HPDE6-E6E7 (cell line): Measurements from ENCODE around the gene ZNF536.

Experiments used
- DNase-seq: peaks from one replicate; pipeline ENCODE4 v3.0.0; 2011; ENCODE audit warnings: missing footprints; ENCODE audit errors: extremely low spot score

The ZNF536 gene

DNA sequence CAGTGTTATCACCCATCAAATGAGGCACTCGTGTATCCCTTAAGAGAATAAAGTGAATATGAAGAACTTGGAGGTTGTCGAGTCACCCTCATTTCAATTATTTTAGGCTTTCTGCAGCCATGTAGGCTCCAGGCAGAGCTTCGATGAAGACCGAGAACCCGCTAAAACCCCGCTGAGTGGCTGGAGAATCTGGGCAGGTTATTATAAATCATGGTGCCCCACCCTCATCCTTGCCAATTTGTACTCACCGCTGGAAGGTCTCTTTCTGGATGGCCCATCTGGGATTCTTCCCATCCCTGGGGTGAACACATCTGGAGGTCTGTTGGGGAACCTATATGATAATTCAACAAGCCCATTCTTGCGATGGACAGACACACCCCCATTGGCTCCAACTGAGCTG is 190.8 kb downstream of the ZNF536 start:
- no peak for DNase-seq

DNA sequence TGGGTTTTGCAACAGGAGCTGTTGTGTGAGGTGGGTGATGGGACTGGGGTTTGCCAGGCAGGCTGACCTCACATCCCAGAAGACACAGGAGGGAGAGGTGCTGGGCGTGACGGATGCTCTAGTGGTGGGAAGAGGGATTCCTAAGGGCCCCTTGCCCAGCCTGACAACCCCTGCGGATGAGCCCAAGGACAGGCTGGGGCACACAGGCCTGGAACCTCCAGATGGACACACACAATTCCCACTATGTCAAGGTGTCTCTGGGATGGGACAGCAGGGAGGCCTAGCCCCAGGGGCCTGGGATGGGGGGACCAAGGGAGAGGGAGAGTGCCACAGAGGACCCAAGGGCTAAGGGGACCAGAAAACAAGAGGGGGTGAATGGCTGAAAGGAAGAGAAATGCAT is 191.5 kb downstream of the ZNF536 start:
- no peak for DNase-seq

DNA sequence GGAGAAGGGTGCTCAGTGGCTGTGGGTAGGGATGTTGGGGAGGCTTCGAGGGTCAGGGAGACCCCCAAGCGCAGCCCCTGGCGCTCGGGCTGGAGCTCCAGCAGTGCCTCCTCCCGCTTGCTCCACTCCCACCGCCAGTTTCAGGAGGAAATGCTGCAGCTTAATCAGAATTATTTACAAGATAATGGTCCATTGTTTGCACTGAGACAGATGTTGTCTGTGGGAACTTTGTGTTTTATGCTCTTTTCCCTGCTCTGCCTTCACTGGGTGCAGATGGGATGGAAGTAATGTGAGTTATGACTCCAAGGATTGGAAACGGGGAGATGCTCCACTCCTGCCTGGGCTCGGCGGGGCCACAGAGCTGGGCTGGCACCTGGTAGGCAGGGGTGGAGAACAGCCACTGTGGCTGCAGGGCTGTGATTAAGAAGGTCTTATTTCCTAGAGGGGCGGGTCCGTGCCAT is 192.4 kb downstream of the ZNF536 start:
- DNase-seq: no peak

DNA sequence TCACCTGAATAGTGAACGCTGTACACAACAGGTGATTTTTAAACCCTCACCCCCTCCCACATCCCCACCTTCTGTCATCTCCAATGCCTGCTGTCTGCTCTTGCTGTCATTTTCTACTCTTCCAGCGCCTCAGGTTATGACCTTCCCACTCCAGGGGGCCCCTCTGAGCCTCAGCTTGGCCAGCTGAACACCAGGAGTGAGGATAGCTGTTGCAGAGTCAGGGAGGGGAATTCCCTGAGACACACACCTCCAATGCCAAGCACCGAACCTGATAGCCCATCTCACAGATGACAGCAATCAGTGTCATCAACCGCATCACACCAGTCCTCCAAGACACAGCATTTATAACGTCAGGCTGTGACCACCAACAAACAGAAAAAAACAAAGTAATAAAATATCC is 193.5 kb downstream of the ZNF536 start:
- DNase-seq: no peak

DNA sequence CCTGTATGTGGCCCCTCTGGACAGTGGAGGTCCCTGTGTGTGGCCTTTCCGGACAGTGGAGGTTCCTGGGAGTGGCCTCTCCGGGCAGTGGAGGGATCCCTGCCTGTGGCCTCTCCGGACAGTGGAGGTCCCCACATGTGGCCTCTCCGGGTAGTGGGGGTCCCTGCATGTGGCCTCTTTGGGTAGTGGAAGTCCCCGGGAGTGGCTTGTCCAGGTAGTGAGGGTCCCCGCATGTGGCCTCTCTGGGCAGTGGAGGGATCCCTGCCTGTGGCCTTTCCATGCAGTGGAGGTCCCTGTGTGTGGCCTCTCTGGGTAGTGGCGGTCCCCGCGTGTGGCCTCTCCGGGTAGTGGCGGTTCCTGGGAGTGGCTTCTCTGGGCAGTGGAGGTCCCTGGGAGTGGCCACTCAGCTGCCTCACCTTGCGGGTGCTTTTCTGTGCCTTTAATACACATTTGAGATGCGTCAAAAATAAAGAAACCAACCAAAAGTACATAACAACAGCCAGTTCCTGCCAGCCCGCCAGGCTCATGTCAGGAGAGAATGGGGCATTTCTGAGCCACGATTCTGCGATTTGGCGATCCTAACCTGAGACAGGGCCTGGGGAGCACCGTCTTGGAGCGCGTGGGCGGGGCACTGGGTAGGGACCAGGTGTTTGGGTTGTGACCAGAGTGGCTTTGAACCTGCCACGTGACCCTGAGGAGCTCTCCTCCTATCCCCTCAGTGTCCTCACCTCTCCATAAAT is 194.7 kb downstream of the ZNF536 start:
- no peak for DNase-seq

DNA sequence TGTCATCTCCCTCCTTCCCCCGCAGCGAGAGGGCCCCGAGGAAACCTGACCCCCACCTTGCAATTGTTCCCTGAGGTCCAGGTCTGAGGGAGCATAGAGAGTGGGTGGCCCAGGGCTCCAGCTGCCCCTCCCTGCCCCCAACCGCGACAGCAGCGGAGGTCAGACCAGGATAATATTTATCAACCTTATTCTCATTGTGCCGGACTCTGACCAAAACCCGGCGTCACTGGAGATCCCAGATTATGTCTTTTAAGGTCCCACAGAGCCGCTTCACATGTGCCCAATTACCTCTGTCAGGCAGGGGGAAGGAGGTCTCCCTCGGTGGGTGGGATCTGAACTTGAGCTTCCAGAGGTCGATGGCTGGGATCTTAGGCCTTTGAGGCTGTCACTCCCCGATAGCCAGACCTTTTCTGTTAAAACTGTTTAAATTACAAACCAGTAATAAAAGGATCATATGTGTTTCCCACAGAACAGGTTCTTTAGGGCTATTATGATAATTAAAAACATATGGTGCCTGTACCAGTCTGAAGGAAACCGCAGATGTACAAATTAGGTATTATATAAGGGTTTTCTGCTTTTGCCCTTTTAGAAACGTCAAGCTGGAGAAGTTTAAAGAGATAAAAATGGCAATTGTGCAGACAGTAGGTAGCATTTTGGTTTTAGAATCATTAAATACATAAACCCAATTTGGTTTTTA is 195.5 kb downstream of the ZNF536 start:
- DNase-seq: no peak

DNA sequence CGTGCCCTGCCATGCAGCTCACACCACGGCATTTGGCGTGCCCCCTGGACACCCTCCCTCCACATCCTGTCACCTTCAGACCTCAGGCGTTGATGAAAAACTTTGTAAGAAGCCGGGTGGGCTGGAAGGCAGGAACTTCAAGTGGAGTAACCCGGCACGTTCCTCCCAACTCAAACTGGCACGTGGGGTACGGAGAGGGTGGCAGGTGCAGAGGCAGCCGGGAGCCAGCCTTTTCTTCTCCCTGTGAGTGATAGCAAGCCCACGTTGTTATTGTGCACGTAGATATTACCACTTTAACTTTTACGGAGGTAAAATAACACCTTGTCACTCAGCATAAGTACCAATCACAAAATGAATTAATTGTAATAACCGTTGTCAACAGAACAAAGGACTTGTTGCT is 198.0 kb downstream of the ZNF536 start:
- no peak for DNase-seq

DNA sequence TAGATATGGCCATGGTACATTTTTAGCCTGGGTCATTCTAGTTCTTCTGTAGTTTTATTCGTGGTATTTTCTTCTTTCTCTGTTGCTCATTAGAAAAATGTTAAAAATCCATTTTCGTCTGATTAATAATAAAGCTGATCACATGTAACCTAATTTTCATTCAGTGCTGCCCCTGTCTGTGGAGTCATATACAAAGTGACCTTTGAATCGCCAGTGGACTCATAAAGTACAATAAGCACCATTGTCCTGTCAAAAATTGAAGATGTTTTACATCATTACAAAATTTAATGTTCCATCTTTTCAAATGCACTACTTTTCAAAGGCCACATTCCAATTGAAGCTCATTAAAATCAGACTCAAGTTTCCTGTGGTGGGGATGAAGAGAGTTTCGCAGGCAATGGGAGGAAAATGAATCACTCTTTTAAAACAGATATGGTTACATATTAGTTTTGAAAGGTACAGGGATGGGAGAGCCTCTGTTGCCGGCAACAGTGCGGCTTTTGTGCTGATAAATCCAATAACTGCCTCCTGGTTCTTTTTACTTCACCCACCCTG is 205.4 kb downstream of the ZNF536 start:
- no peak for DNase-seq

DNA sequence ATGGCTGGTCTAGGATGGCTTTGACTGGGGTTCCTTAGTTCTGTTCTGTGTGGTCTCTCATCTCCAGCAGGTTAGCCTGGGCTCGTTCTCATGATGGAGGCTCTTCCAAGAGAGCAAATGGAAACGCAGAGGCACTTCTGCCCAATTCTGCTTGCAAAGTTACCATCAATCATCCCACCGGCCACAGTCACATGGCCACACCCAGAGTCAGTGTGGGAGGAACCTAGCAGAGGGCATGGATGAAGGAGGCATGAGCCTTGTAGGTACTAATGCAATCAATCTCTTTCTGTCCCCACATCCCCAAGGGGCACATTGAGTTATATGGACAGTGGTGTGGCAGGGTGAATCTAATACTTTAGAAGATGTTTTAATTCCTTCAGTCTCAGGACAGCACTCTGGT is 207.2 kb downstream of the ZNF536 start:
- no peak for DNase-seq

DNA sequence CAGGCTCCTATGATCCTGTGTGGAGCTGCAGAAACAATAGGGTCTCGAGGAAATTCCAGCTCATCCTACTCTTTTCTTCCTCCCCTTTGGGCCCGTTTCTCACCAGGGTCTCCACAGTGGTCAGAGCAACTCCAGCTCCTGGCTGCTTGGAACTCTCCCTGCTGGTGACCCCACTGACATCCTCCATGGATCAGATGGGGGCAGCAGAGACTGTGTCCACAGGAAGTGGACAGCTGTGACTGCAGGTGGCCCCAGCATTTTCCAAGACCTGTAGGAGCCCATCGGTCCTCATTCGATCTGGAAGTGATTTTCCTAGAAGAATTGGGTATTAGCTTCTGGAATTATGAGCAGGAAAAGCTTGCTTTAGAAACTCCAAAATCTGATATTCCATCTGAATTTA is 208.5 kb downstream of the ZNF536 start:
- no peak for DNase-seq

DNA sequence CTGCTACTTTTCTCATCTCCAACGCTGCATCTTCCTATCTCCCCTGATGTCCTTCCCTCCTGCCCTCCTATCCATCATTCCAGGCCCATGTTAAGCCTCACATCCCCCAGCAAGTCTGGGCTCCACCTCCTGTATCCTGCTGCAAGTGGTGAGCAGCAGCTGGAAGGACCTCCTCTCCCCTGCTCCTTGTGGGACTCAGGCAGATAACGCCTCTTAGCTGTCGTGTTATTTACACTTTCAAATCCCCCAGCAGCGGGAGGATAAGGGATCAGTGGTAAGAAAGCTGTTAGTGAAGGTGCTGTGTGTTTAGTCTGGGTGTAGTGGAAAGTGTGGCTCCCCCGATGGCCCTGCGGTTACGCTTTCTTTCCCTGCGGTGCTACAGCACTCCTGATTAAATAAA is 211.9 kb downstream of the ZNF536 start:
- DNase-seq: no peak

DNA sequence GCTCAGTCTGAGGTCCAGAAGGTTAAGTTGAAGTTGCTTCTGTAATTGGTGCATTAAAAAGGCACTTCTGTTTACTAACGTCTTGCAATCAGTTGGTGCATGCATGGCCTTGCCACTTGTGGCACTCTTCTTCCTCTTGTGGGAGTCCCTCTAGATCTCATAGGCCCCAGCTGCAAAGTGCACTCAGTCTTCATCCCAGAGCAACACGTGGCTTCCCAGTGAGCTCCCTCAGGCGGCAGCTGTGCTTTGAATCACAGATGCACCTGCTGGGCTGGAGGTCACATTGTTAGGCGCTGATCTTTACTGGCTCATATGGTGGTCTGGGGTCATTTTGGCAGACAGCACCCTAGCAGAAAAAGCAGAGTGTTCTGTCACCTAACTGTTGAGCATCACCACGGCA is 215.7 kb downstream of the ZNF536 start:
- DNase-seq: no peak

DNA sequence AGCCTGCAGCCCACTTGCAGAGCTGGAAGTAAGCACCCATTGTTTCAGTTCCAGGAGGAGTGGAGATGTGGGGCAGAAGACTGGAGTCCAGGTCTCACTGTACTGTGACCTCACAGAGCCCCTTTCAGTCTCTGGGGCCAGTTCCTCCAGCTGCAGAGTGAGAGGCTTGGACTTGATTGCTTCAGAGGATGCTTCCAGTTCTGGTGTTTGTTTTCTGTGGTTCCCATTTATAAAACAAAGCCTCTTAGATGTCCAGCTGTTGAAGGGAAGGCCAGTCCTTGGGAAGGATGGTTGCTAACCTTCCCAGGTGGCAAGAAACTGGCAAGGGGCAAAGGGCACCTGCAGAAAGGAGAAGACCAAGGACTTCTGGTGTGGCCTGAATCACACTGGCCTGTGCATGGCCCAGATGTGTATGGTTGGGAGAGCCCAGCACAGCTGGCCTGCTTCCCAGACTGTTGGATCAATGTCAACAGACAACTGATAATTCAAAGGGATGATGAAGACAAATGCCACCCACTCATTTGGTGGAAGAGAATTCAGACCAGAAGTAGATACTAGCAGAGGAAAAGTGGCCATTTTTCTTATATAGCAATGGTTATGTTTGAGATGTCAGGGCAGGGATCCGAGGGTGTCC is 218.5 kb downstream of the ZNF536 start:
- no peak for DNase-seq

DNA sequence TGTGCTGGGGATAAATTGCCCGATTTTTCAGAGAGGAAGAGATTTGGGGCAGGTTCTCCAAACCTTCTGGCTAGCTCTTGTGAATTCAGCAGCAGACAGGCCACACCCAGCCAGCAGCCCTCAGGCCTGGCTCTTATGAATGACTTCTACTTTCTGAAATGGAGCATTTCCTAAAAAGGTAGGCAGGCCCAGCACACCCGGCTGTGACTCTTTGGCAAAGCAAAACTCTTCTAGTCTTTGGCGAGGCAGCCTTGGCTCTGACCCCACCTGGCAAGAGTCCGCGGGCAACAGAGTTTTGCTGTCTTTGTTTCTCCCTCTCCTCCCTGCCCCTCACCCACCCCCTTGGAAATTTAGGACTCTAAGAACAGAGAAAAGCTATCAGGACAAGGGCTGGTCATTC is 221.2 kb downstream of the ZNF536 start:
- no peak for DNase-seq

DNA sequence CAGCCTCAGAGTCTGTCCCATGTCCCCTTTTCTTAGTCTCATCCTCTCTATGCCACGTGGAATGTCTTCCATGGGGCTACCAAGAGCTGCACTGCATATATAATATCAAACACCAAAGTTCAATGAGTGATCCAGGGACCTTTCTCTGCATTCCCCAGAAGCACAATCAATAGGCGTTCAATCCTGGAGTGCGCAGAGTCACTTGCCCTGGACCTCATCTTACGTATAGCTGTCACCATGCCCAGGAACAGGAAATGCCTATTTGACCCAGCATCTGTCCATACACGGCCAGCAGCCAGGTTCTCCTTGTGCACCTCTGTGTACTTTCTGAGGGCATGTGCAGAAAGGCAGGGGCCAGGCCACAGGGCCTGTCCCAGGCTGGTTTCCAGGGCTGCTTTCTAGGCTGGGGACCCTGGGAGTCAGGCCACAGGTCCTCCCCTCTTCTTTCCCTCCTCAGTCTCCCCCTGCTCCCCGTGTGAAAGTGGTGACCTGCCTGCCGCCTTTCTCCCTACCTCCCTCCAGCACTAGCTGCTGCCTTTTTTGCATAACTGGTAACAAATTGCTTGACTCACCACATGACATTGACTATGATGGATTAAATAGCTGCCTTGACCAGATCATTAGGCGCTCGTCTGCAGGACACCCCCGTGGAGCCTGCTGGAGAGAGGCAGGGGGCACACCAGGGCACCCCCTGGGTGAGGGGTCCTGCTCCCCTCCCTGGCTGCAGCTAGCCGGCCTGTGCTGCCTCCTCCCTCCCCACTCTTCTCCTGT is 222.0 kb downstream of the ZNF536 start:
- DNase-seq: no peak

DNA sequence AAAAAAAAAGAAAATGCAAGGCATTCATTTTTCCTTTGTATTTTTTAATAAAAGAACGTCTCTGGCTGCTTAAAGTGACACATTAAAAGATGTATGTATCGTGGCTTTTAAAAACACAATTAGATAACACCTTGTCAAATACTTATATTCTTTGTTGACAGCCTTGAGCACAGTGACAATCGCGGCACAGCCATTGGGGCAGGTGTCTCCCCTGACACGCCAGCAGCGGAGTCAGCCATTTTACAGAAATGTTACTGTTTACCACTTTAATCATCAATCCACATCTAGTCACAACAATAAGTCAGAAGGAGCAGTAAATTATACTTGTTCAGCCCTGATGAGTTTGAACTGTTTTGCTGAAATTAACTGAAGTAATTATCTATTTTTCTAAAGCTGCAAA is 224.1 kb downstream of the ZNF536 start:
- no peak for DNase-seq

DNA sequence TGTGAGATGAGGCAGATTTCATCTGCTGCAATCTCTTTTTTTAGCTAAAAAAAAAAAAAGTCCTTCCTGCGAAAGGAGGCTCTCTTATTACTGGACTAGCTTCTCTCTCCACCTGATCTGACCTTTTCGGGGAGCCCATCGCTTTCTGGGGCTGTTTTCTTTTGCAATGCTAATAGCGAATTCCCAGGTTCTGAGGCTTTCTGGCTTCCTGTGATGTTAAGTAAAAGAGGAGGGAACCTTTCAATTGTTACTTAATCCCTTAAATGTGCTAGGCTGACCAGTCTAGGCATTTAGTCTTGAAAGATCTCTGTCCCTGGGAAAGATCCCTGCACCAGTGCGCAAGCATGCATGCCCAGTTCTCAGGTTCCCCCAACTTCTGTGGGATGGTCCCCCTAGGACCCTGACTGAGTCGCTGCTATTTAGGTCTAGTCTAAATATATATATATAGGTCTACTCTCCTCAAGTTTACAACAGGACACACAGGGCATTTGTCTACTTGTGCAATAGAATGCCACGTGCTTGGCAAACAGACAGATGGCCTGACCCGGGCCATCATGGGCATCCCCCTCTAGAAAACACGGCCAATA is 224.7 kb downstream of the ZNF536 start:
- no peak for DNase-seq

DNA sequence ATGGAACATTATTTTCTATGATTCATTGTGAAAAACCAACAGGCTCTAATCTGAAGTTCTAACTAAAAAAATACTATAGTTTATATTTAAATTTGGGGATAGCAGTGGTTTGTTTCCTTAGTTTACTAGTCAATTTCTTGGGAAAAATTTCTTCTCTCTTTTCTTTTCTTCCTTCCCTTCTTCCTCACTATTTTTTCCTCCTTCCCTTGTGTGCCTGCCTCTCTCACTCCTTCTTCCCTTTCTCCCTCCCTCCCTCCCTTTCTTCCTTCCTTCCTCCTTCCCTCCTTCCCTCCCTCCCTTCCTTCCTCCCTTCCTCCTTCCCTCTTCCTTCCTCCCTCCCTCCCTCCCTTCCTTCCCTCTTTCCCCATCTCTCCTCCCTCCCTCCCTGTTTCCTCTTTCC is 226.5 kb downstream of the ZNF536 start:
- no peak for DNase-seq

DNA sequence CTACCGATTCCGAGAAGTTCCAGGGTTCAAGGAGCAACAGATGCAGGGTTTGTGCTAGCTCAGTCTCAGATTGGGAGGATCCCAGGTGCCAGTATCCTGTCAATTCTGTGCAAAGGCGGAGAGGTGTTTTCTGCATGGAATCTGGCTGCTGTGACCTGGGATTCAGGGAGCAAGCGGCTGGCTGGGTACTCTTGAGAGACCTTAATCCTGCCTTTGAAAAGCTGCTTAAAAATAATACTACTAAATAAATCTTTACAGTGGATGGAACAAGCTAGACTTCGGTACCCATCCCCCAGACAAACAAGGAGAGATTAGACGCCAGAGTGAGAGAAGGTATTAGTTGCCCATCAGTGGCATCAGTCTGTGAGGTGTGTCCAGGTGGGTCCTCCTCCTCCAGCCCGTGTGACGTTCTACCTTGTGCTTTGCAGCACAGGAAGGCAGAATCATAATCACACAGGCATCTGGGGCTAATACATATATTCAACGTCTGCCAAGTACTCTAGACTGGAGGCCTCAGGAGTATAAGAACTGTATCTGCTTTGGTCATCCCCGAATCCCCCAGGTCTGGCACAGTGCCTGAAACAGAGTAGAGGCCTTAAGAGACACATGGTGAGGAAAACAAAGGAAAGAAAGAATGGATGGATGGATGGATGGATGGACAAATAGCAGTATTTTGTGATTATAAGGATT is 230.6 kb downstream of the ZNF536 start:
- DNase-seq: no peak

DNA sequence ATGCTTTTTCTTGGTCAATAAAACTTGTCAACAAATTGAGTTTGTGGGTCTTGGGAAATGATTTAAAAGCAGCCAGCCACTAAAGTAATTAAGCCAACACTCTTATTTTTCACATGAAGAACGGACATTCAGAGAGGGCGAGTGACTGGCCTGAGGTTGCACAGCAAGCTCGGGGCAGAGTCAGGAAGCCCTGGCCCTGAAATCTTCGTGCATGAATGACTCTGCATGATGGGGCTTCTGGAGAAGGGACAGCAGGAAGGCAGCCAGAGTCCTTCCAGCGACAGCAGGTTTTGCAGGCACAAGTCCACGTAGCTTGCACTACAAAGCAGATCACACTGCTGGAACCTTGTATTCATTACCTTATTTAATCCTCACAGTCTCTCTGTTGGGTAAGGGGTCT is 232.5 kb downstream of the ZNF536 start:
- DNase-seq: no peak

DNA sequence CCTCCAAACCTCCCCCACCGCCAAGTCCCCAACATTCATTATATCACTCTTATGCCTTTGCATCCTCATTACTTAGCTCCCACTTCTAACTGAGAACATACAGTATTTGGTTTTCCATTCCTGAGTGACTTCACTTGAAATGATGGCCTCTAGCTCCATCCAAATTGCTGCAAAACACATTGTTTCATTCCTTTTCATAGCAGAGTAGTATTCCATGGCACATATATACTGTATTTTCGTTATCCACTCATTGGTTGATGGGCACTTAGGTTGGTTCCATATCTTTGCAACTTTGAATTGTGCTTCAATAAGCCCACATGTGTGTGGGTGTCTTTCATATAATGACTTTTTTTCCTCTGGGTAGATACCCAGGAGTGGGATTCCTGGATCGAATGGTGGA is 233.1 kb downstream of the ZNF536 start:
- DNase-seq: no peak
